Activated CD8-positive, alpha-beta memory T cell treated with anti-CD3 and anti-CD28 coated beads for 36 hours (primary cell): ENCODE measurements around the gene MANBA. TPM values are rescaled to one million over a fixed set of nuclear protein-coding genes. Genes with fewer than 3 reads are reported as not detected.
"Not testable (repeated sequence)": the region's sequence is repeated elsewhere in the genome, so short reads cannot be mapped to it uniquely, and the experiment has no call there.

Source experiments
- CTCF ChIA-PET: fragments of 350-600 bp; sonication (Branson Sonifier 250); formaldehyde crosslinking; loops from one replicate; lab custom pipeline; 2021; ENCODE audit warnings: antibody characterized with exemption; lab: Charles Lee
- POLR2A ChIA-PET: fragments of 350-600 bp; sonication (Branson Sonifier 250); formaldehyde crosslinking; loops from one replicate; lab custom pipeline; 2021; ENCODE audit warnings: antibody characterized with exemption; lab: Charles Lee
- total RNA-seq, 2 experiments: library from RNA; stranded (reverse); gene quantifications; one replicate each; pipeline ENCODE4 v1.2.3, GENCODE V29; 2021

MANBA gene
- total RNA-seq, 2 experiments from 2014 or later, result 7.3 to 8.4 TPM

- CTCF ChIA-PET, result no interaction called here
- POLR2A ChIA-PET, result no interaction called here
These were observed 15.0 kb upstream of the MANBA start for GRCh38 chr4:102775805-102776204.

DNA sequence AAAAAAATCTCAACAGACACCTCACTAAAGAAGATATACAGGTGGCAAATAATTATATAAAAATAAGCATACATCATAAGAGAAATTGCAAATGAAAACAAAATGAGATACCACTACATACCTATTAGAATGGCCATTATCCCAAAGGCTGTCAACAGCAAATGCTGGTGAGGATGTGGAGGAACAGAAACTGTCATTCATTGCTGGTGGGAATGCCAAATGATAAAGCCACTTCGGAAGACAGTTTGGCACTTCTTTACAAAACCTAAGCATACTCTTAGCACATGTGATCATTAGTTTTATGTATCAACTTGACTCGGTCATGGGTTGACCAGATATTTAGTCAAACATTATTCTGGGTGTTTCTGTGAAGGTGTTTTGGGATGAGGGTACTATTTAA is 13.5 kb upstream of the MANBA start:
- ChIA-PET CTCF (no interaction called here), POLR2A (no interaction called here)

- POLR2A ChIA-PET, result no interaction called here
- CTCF ChIA-PET, result no interaction called here
These were observed 12.1 kb upstream of the MANBA start for GRCh38 chr4:102772738-102773340.

- ChIA-PET CTCF (no interaction called here), POLR2A (no interaction called here)
These were observed 4.1 kb upstream of the MANBA start for GRCh38 chr4:102764901-102765300.

DNA sequence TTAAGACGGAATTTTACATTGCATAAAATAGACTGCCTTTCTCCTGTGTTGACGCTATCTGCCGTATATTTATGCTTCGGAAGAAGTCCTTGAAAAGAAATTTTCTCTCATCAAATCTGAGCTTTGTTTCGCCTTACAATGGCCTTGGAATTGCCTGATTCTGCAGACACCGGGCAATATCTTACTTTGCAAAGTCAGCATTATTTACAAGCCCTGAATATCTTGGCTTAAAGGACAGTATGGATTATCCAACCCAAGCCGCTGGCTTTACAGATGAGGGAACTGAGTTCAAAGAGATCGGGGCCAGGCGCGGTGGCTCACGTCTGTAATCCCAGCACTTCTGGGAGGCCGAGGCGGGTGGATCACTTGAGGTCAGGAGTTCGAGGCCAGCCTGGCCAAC is 1.1 kb upstream of the MANBA start:
- ChIA-PET POLR2A (interaction anchor here (0.9 to 2.1 kb wide), 4 partner anchors 19 to 107 kb away, joined by 6 to 15 read pairs (median 11); partner anchors contain the start of genes CISD2 and UBE2D3), CTCF (interaction anchor here (0.7 to 1.0 kb wide), 3 partner anchors 27 to 65 kb away, joined by 3 read pairs; partner anchors contain the start of gene UBE2D3)

GRCh38 chr4:102761296-102761701 is 531 bp upstream of the MANBA start:
- POLR2A ChIA-PET, result interaction anchor here (0.6 to 2.1 kb wide), 10 partner anchors 26 to 416 kb away, joined by 3 to 15 read pairs (median 5); partner anchors contain the start of genes CISD2, NFKB1, SLC39A8 and UBE2D3
- CTCF ChIA-PET, result interaction anchor here (0.7 to 1.0 kb wide), 3 partner anchors 26 to 66 kb away, joined by 3 read pairs; partner anchors contain the start of gene UBE2D3

GRCh38 chr4:102759831-102760644 is 730 bp downstream of the MANBA start:
- ChIA-PET POLR2A (interaction anchor here (0.6 to 2.1 kb wide), 7 partner anchors 25 to 1330 kb away, joined by 3 to 15 read pairs (median 4); partner anchors contain the start of genes CISD2, SLC39A8 and UBE2D3), CTCF (no interaction called here)

GRCh38 chr4:102758241-102759160 is 2.3 kb downstream of the MANBA start:
- CTCF ChIA-PET, result interaction anchor here (0.5 kb wide), 1 partner anchor 11 kb away, joined by 3 read pairs; no protein-coding TSS in a partner anchor
- POLR2A ChIA-PET, result no interaction called here

DNA sequence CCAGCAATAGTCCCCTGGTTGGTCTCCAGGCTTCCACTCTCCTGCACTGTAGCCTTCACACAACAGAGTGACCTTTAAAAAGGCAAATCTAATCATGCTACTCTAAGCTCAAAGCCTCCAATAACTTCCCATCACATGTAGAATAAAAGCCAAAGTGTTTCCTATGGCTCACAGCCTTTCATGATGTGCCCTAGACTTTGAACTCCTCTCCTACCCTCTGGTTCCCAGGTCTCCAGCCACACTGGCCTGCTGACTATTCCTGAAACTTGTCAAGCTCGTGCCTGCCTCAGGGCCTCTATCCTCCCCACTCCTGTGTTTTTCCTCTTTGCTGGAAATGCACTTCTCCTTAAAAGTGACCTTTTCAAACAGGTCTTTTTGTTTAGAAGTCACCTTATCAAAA is 3.1 kb downstream of the MANBA start:
- ChIA-PET CTCF (no interaction called here), POLR2A (no interaction called here)

GRCh38 chr4:102754044-102754443 is 6.7 kb downstream of the MANBA start:
- POLR2A ChIA-PET, result no interaction called here

DNA sequence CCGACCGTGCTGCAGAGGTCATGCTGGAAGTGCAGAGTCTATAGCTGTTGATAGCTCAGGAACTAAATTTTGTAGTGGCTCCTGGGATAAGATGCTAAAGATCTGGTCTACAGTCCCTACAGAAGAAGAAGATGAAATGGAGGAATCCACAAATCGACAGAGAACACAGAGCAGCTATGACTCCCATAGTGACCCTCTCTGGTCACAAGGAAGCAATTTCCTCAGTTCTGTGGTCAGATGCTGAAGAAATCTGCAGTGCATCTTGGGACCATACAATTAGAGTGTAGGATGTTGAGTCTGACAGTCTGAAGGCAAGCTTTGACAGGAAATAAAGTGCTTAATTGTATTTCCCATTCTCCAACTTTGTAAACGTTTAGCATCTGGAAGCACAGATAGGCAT is 8.8 kb downstream of the MANBA start:
- POLR2A ChIA-PET, result no interaction called here
- CTCF ChIA-PET, result no interaction called here

More at GRCh38 chr4:102754044-102754443, 6.7 kb downstream of the MANBA start:
- CTCF ChIA-PET, result interaction anchor here (0.7 kb wide), 1 partner anchor 32 kb away, joined by 6 read pairs; no protein-coding TSS in a partner anchor

GRCh38 chr4:102743352-102743751 is 17.4 kb downstream of the MANBA start:
- POLR2A ChIA-PET, result not testable (repeated sequence)

GRCh38 chr4:102738802-102739201 is 22.0 kb downstream of the MANBA start:
- CTCF ChIA-PET, POLR2A ChIA-PET: not testable (repeated sequence)

More at GRCh38 chr4:102743352-102743751, 17.4 kb downstream of the MANBA start:
- CTCF ChIA-PET, result not testable (repeated sequence)

- CTCF ChIA-PET, result no interaction called here
- POLR2A ChIA-PET, result no interaction called here
These were observed 23.9 kb downstream of the MANBA start for GRCh38 chr4:102736636-102737549.

- ChIA-PET CTCF (interaction anchor here (1.3 kb wide), 1 partner anchor 26 kb away, joined by 3 read pairs; no protein-coding TSS in a partner anchor), POLR2A (interaction anchor here (0.9 kb wide), 1 partner anchor 25 kb away, joined by 3 read pairs; the partner anchor contains the start of gene MANBA)
These were observed 25.2 kb downstream of the MANBA start for GRCh38 chr4:102735582-102735981.

- ChIA-PET CTCF (interaction anchor here (1.3 kb wide), 1 partner anchor 27 kb away, joined by 3 read pairs; no protein-coding TSS in a partner anchor), POLR2A (interaction anchor here (0.6 to 0.9 kb wide), 2 partner anchors 26 to 92 kb away, joined by 3 read pairs; partner anchors contain the start of genes MANBA and UBE2D3)
These were observed 26.0 kb downstream of the MANBA start for GRCh38 chr4:102734591-102735385.

- ChIA-PET CTCF (no interaction called here), POLR2A (interaction anchor here (0.6 kb wide), 1 partner anchor 93 kb away, joined by 3 read pairs; the partner anchor contains the start of gene UBE2D3)
These were observed 26.7 kb downstream of the MANBA start for GRCh38 chr4:102734116-102734515.
